Measurements from ENCODE around the gene IKBKG.
"Not testable (repeated sequence)": the region's sequence is repeated elsewhere in the genome, so short reads cannot be mapped to it uniquely, and the experiment has no call there.

Gene IKBKG

GRCh38 chrX:154597221-154597620, 49.8 kb downstream of the IKBKG start:
- Histone ChIP-seq H3K4me3 (ENCODE audit: low read length) (no peak overlapping the region), H3K4me1 (ENCODE audit: control insufficient read depth, insufficient read depth, low read length) (peaks cover 10% of the 10 kb centered on the region), H3K9ac (ENCODE audit: low read length) (no peak overlapping the region), H3K36me3 (ENCODE audit: control insufficient read depth, insufficient read depth, low read length, severe bottlenecking) (no peaks in the 10 kb centered on the region), H3K27me3 (replicated peaks; ENCODE audit: control insufficient read depth, insufficient read depth, low read length) (peaks cover 32% of the 10 kb centered on the region), H3K9me3 (ENCODE audit: control insufficient read depth, low read length) (no peaks in the 10 kb centered on the region)
- DNase-seq (ENCODE audit: low read depth): no peak

GRCh38 chrX:154598656-154599055, 51.2 kb downstream of the IKBKG start:
- no peak overlapping the region for H3K9ac ChIP-seq (ENCODE audit: low read length)

GRCh38 chrX:154599531-154599930, 52.1 kb downstream of the IKBKG start:
- H3K4me3 ChIP-seq (ENCODE audit: low read length): no peak overlapping the region
- H3K4me1 ChIP-seq (ENCODE audit: control insufficient read depth, insufficient read depth, low read length): peaks cover 15% of the 10 kb centered on the region
- H3K36me3 ChIP-seq (ENCODE audit: control insufficient read depth, insufficient read depth, low read length, severe bottlenecking): no peaks in the 10 kb centered on the region
- H3K27me3 ChIP-seq (replicated peaks; ENCODE audit: control insufficient read depth, insufficient read depth, low read length): peaks cover 14% of the 10 kb centered on the region
- no peak for DNase-seq (ENCODE audit: low read depth)
- H3K9ac ChIP-seq (ENCODE audit: low read length): no peak overlapping the region
- no peaks in the 10 kb centered on the region for H3K9me3 ChIP-seq (ENCODE audit: control insufficient read depth, low read length)

More at GRCh38 chrX:154598656-154599055, 51.2 kb downstream of the IKBKG start:
- peaks cover 10% of the 10 kb centered on the region for H3K4me1 ChIP-seq (ENCODE audit: control insufficient read depth, insufficient read depth, low read length)
- H3K27me3 ChIP-seq (replicated peaks; ENCODE audit: control insufficient read depth, insufficient read depth, low read length): peaks cover 22% of the 10 kb centered on the region
- no peak overlapping the region for H3K4me3 ChIP-seq (ENCODE audit: low read length)
- H3K9me3 ChIP-seq (ENCODE audit: control insufficient read depth, low read length): no peaks in the 10 kb centered on the region
- H3K36me3 ChIP-seq (ENCODE audit: control insufficient read depth, insufficient read depth, low read length, severe bottlenecking): no peaks in the 10 kb centered on the region
- no peak for DNase-seq (ENCODE audit: low read depth)

GRCh38 chrX:154600759-154601374, 53.4 kb downstream of the IKBKG start:
- peaks cover 4% of the 10 kb centered on the region for H3K27me3 ChIP-seq (replicated peaks; ENCODE audit: control insufficient read depth, insufficient read depth, low read length)
- DNase-seq (ENCODE audit: low read depth): peak; percentile 3
- no peak overlapping the region for H3K9ac ChIP-seq (ENCODE audit: low read length)
- H3K4me1 ChIP-seq (ENCODE audit: control insufficient read depth, insufficient read depth, low read length): peaks cover 15% of the 10 kb centered on the region
- H3K4me3 ChIP-seq (ENCODE audit: low read length): no peak overlapping the region
- H3K9me3 ChIP-seq (ENCODE audit: control insufficient read depth, low read length): no peaks in the 10 kb centered on the region
- no peaks in the 10 kb centered on the region for H3K36me3 ChIP-seq (ENCODE audit: control insufficient read depth, insufficient read depth, low read length, severe bottlenecking)

- no peak for DNase-seq (ENCODE audit: low read depth)
- Histone ChIP-seq H3K4me3 (ENCODE audit: low read length) (no peak overlapping the region), H3K27me3 (replicated peaks; ENCODE audit: control insufficient read depth, insufficient read depth, low read length) (peaks cover 11% of the 10 kb centered on the region), H3K4me1 (ENCODE audit: control insufficient read depth, insufficient read depth, low read length) (peaks cover 5% of the 10 kb centered on the region), H3K36me3 (ENCODE audit: control insufficient read depth, insufficient read depth, low read length, severe bottlenecking) (no peaks in the 10 kb centered on the region), H3K9ac (ENCODE audit: low read length) (no peak overlapping the region), H3K9me3 (ENCODE audit: control insufficient read depth, low read length) (peaks cover 4% of the 10 kb centered on the region)
Observed at GRCh38 chrX:154602226-154602625, 54.8 kb downstream of the IKBKG start.

GRCh38 chrX:154602766-154603437, 55.5 kb downstream of the IKBKG start:
- Histone ChIP-seq H3K4me1 (ENCODE audit: control insufficient read depth, insufficient read depth, low read length) (peaks cover 5% of the 10 kb centered on the region), H3K9me3 (ENCODE audit: control insufficient read depth, low read length) (peaks cover 4% of the 10 kb centered on the region), H3K4me3 (ENCODE audit: low read length) (no peak overlapping the region), H3K36me3 (ENCODE audit: control insufficient read depth, insufficient read depth, low read length, severe bottlenecking) (no peaks in the 10 kb centered on the region), H3K9ac (ENCODE audit: low read length) (no peak overlapping the region), H3K27me3 (replicated peaks; ENCODE audit: control insufficient read depth, insufficient read depth, low read length) (peaks cover 14% of the 10 kb centered on the region)
- DNase-seq (ENCODE audit: low read depth): no peak

GRCh38 chrX:154603438-154604430, 56.3 kb downstream of the IKBKG start:
- Histone ChIP-seq H3K9me3 (ENCODE audit: control insufficient read depth, low read length) (peaks cover 4% of the 10 kb centered on the region), H3K36me3 (ENCODE audit: control insufficient read depth, insufficient read depth, low read length, severe bottlenecking) (no peaks in the 10 kb centered on the region), H3K4me3 (ENCODE audit: low read length) (no peak overlapping the region), H3K27me3 (replicated peaks; ENCODE audit: control insufficient read depth, insufficient read depth, low read length) (peaks cover 14% of the 10 kb centered on the region), H3K9ac (ENCODE audit: low read length) (no peak overlapping the region), H3K4me1 (ENCODE audit: control insufficient read depth, insufficient read depth, low read length) (peaks cover 5% of the 10 kb centered on the region)
- DNase-seq (ENCODE audit: low read depth): peak; percentile 74

- peaks cover 5% of the 10 kb centered on the region for H3K4me1 ChIP-seq (ENCODE audit: control insufficient read depth, insufficient read depth, low read length)
- no peak overlapping the region for H3K9ac ChIP-seq (ENCODE audit: low read length)
- H3K9me3 ChIP-seq (ENCODE audit: control insufficient read depth, low read length): peaks cover 4% of the 10 kb centered on the region
- no peaks in the 10 kb centered on the region for H3K36me3 ChIP-seq (ENCODE audit: control insufficient read depth, insufficient read depth, low read length, severe bottlenecking)
- peaks cover 14% of the 10 kb centered on the region for H3K27me3 ChIP-seq (replicated peaks; ENCODE audit: control insufficient read depth, insufficient read depth, low read length)
- DNase-seq (ENCODE audit: low read depth): no peak
- no peak overlapping the region for H3K4me3 ChIP-seq (ENCODE audit: low read length)
Observed at GRCh38 chrX:154605566-154605965, 58.1 kb downstream of the IKBKG start.

- no peak for DNase-seq (ENCODE audit: low read depth)
- Histone ChIP-seq H3K27me3 (replicated peaks; ENCODE audit: control insufficient read depth, insufficient read depth, low read length) (peaks cover 14% of the 10 kb centered on the region), H3K9me3 (ENCODE audit: control insufficient read depth, low read length) (peaks cover 4% of the 10 kb centered on the region), H3K36me3 (ENCODE audit: control insufficient read depth, insufficient read depth, low read length, severe bottlenecking) (no peaks in the 10 kb centered on the region), H3K9ac (ENCODE audit: low read length) (no peak overlapping the region), H3K4me3 (ENCODE audit: low read length) (no peak overlapping the region), H3K4me1 (ENCODE audit: control insufficient read depth, insufficient read depth, low read length) (peaks cover 5% of the 10 kb centered on the region)
Observed at GRCh38 chrX:154607370-154607769, 60.0 kb downstream of the IKBKG start.

GRCh38 chrX:154607976-154608375, 60.6 kb downstream of the IKBKG start:
- DNase-seq (ENCODE audit: low read depth); H3K9ac ChIP-seq (ENCODE audit: low read length); H3K4me3 ChIP-seq (ENCODE audit: low read length); H3K9me3 ChIP-seq (ENCODE audit: control insufficient read depth, low read length); H3K36me3 ChIP-seq (ENCODE audit: control insufficient read depth, insufficient read depth, low read length, severe bottlenecking); H3K4me1 ChIP-seq (ENCODE audit: control insufficient read depth, insufficient read depth, low read length): not testable (repeated sequence)
- H3K27me3 ChIP-seq (replicated peaks; ENCODE audit: control insufficient read depth, insufficient read depth, low read length): peaks cover 11% of the 10 kb centered on the region

- not testable (repeated sequence) for DNase-seq (ENCODE audit: low read depth); H3K9ac ChIP-seq (ENCODE audit: low read length); H3K4me1 ChIP-seq (ENCODE audit: control insufficient read depth, insufficient read depth, low read length); H3K4me3 ChIP-seq (ENCODE audit: low read length); H3K36me3 ChIP-seq (ENCODE audit: control insufficient read depth, insufficient read depth, low read length, severe bottlenecking); H3K9me3 ChIP-seq (ENCODE audit: control insufficient read depth, low read length)
- peaks cover 11% of the 10 kb centered on the region for H3K27me3 ChIP-seq (replicated peaks; ENCODE audit: control insufficient read depth, insufficient read depth, low read length)
Observed at GRCh38 chrX:154608823-154609222, 61.4 kb downstream of the IKBKG start.
